ENCODE measurements around the gene SNX15.
A peak's percentile ranks its signal among the peaks of the same experiment; 100 is the strongest.
"Not testable (repeated sequence)": the region's sequence is repeated elsewhere in the genome, so short reads cannot be mapped to it uniquely, and the experiment has no call there.

Gene SNX15

DNA sequence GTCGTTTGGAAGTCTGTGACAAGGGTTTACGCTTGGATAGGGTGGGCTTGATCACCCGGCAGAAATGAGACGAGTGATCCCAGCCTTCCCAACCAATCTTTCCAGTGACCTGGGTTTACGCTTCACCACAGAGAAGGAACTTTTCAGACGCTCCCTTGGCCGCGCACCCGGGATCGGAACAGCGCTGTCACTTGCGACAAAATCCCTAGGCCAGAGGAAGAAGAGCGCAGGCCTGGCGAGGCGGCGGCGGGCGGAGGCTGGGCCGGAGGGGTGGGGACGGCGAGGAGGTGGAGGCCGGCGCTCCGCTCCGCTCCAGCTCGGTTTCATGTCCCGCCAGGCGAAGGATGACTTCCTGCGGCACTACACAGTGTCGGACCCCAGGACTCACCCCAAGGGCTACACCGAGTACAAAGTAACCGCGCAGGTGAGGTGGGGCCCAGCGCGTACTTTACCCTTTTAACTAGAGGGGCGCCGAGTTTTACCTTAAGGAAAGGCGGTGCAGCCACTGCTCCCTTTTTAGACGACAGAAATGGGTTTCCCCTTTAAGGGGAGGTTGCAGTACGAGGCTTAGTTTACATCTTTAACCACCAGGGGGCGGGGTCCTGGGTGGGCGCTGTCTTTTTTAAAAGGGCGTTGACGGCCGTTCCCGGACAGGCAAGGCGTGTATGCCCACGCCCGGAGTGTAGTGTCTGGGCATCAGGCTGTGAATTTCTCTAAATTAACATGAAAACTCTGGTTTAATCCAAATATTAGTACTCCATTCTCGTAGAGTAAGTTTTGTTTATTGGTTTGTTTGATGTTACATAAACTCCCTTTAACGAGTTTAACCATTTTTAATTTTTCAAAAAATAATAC lies at the start of gene SNX15:
TSS of gene SNX15 (plus strand) at position 227 of the 855 bp plus-strand sequence. CDS start at position 326, 99 bp downstream.
- DNase-seq = peak; percentile 94

- DNase-seq = not testable (repeated sequence)
These were observed 43.9 kb upstream of the SNX15 start for GRCh38 chr11:64983339-64983738.

- DNase-seq = no peak
These were observed 39.0 kb upstream of the SNX15 start for GRCh38 chr11:64987998-64988854.

GRCh38 chr11:64989416-64989815 lies 37.8 kb upstream of the SNX15 start:
- DNase-seq = no peak

GRCh38 chr11:64990222-64990923 lies 36.9 kb upstream of the SNX15 start:
- no peak for DNase-seq

- no peak for DNase-seq
These were observed 32.9 kb upstream of the SNX15 start for GRCh38 chr11:64994318-64994717.

GRCh38 chr11:64996327-64996709 lies 30.9 kb upstream of the SNX15 start:
- no peak for DNase-seq

- no peak for DNase-seq
These were observed 30.4 kb upstream of the SNX15 start, which contains the start of gene BATF2 for GRCh38 chr11:64996710-64997380. TSS of gene BATF2 (minus strand) at chr11:64996971. CDS start at chr11:64996914, 57 bp downstream.

GRCh38 chr11:64998141-64998540 lies 29.1 kb upstream of the SNX15 start:
- DNase-seq = no peak

DNA sequence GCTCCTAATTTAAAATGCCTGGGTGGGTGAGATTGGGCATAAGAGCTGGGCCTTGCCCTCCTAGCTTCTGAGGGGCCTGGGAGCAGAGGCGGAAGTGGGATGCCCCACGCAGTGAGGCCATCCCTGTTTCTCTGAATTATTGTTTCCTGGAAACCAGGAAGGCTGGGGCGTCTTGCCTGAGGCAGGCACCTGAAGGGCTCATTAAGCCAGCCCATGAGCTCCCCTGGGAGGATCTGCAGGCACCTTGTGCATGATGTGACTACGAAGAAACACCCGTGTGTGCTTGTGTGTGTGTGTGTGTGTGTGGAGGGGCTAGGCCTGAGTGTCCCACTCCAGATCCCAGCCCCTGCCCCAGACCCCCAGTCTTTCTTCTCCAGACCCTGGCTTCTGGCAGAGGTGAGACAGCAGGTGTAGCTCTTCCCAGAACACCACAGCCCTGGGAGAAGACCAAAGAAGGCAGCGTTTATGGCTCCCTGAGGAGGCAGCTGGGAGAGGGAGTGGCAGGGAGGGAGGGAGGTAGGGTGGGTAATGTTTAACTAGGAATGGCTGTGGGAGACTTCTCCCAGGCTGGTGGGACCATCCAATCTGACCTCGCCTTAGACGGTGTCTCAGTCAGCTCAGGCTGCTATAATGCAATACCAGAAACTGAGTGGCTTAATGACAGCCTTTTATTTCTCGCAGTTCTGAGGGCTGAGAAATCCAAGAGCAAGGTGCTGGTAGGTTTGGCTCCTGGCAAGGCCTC lies 28.4 kb upstream of the SNX15 start:
- DNase-seq = no peak

DNA sequence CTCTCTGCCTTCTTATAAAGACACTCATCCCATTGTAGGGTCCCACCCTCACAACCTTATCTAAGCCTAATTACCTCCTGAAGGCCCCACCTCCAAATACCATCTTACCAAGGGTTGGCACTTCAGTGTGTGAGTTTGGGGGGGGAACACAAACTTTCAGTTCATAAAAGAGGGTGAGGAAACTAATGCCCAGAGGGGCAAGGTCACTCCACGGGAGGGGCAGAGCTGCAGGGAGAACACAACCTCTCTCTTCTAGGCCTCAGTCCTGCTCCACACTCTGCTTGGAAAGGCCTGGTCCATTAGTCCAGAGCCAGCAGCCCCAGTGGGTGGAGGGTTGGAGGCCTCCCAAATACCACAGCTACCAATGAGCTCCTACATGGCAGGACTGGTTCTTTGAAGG lies 27.8 kb upstream of the SNX15 start:
- DNase-seq = no peak

GRCh38 chr11:65002706-65003105 lies 24.5 kb upstream of the SNX15 start:
- DNase-seq = no peak

DNA sequence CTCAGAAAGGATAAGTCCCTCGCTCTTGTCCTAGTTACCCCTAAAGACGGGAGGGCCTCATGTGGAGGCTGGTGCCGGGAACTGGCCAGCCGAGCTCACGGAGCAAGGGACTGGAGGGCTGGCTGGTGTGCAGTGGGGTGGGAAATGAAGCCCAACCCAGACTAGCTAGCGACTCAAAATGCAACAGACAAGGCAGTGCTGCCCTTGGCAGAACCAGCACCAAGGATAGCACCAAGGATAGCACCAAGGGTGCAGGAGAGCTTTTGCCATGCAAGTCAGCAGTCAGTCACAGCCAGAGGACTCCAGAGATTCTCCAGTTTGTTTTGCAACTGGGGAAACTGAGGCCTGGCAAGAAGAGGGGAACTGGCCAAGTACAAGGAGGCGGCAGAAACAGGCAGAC lies 24.0 kb upstream of the SNX15 start:
- DNase-seq = no peak

DNA sequence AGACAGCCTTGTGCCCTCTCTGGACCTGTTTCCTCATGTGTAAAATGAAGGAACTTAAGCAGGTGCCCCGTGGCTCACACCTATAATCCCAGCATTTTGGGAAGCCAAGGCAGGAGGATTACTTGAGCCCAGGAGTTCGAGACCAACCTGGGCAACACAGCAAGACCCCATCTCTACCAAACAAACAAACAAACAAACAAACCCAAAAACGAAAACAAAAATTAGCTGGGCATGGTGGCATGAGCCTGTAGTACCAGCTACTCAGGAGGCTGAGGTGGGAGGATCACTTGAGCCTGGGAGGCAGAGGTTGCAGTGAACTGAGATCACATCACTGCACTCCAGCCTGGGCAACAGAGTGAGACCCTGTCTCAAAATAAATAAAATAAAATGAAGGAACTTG lies 23.3 kb upstream of the SNX15 start:
- DNase-seq = not testable (repeated sequence)

- no peak for DNase-seq
These were observed 19.2 kb upstream of the SNX15 start for GRCh38 chr11:65008016-65008415.

DNA sequence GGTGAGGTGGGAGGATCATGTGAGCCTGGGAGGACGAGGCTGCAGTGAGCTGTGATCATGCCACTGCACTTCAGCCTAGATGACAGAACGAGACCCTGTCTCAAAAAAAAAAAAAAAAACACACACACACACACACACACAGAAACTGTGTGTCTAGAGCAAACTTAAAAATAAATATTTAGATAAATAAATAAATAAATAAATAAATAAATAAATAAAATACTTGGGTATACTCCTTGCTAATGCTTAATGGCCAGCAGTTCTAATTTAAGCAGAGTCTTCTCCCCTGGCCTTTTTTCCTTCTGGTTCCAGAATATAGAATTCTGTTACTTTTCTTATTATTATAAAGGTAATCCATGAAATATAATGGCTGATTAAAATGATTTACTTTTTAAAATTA lies 18.4 kb upstream of the SNX15 start:
- DNase-seq = no peak

- DNase-seq = peak; percentile 80
These were observed 13.9 kb upstream of the SNX15 start for GRCh38 chr11:65013130-65013887.

DNA sequence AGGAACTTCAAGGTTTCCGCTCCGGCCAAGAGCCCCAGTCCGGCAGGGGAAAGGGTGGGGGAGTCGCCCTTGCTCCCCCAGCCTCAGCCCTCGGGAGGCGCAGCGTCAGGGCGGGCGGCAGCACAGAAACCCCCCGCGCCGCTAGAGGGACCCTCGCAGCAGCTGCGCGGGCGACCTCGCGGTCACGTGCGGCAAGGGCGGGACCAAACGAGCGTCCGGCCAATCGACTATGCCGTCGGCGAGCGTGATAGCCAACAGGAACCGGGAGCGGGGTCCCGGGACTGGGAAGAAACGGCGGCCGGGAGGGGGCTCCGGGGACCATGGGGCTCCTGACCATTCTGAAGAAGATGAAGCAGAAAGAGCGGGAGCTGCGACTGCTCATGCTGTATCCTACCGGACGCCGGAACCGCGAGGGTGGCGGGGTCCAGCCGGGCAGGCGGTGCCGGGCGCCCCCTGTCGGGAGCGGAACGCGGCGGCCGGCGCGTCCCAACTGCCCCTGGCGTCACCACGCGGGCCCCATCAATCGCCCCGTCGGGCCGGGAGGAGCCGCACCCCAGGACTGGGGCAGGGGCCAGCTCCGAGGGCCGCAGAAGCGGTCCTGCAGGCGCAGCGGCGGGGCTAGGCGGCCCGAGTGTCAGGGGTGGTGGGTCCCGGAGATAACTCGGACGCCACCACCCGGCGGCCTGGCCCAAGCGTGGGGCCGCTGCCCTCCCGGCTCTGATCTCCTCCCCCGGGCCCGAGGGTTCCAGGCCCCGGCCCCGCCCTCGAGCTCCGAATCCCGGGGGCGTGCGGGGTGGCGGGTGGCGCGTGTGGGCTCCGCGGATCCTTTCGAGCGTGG lies 13.1 kb upstream of the SNX15 start, which contains the start of gene ARL2:
TSS of gene ARL2 (plus strand) at position 273 of the 838 bp plus-strand sequence. CDS start at position 321, 48 bp downstream.
- DNase-seq = peak; percentile 80

DNA sequence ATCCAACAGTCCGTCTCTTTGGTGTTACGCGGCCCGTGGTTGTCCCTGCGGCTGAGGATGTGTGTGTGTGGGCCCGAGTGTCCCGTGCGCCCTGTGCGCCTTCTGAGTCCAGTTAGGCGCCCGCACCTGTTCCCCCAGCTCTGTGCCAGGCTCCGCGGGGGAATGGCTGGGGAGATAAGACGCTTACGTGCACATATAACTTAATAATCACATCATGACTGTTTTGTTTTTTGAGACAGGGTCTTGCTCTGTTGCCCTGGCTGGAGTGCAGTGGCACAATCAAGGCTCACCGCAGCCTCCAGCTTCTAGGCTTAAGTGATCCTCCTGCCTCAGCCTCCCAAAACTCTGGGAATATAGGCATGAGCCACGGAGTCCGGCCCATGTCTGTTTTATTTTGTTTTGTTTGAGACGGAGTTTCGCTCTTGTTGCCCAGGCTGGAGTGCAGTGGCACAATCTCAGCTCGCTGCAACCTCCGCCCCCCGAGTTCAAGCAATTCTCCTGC lies 12.5 kb upstream of the SNX15 start:
- no peak for DNase-seq

DNA sequence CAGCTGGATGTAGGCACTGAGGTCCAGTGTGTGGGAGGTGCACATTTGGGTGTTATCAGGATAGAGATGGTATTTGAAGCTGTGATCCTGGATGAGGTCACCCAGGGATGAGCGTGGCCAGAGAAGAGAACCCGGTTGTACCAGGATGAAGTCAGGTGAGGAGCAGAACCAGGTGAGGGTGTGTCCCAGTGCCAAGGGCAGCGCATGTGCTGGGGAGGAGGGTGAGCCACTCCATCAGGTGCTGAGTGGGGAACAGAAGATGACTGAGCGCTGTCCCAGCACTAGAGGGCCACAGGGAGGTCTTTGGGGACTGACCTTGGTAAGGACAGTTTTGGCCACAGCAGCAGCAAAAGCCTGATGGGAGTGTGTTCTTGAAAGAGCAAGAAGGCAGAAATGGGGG lies 10.5 kb upstream of the SNX15 start:
- DNase-seq = no peak

All from NCI-H1694 treated with DMSO at 0.1 percent for 48 hours (cell line).